Stomach (tissue), 4 donors: ENCODE results near the gene ZNF296.

Experiments used
- CTCF ChIP-seq, 7 experiments: fragments of 450-650 bp in 4 of 7; fragments of 200-600 bp in 3 of 7; sonication (generic) in 3 of 7; IDR thresholded peaks; one replicate each; pipeline ENCODE4 v1.5.1; 2016 to 2019; ENCODE audit warnings: antibody characterized with exemption in 7 of 7, control low read depth in 2 of 7, mild to moderate bottlenecking in 1 of 7
- POLR2A ChIP-seq, 4 donors: fragments of 450-650 bp; IDR thresholded peaks; one replicate each; pipeline ENCODE4 v1.6.1; 2016; ENCODE audit warnings: antibody characterized with exemption in 4 of 4, control low read depth in 2 of 4, mild to moderate bottlenecking in 1 of 4, moderate library complexity in 1 of 4

- TF ChIP-seq CTCF (IDR thresholded peaks at IDR 0.05) (no peak), POLR2A (IDR thresholded peaks at IDR 0.05) (no peak)
Observed at GRCh38 chr19:45104658-45105349, 28.5 kb upstream of the ZNF296 start.
